WTC11 (cell line): Measurements from ENCODE around the gene ZRANB2. TPM values are rescaled to one million over a fixed set of nuclear protein-coding genes. Genes with fewer than 3 reads are reported as not detected.
A peak's percentile ranks its signal among the peaks of the same experiment; 100 is the strongest.

Experiments
- ATAC-seq: fragments of 200-7000 bp; cut with Tn5 transposase; 2 replicates; pipeline ENCODE4 v1.10.0; 2021; ENCODE audit warnings: mild to moderate bottlenecking, moderate library complexity
- CTCF ChIA-PET: fragments of 300-600 bp; sonication (Branson Sonifier 250); formaldehyde crosslinking; loops from one replicate; lab custom pipeline; 2021; ENCODE audit warnings: antibody characterized with exemption; lab: Charles Lee
- POLR2A ChIA-PET: fragments of 350-600 bp; sonication (Branson Sonifier 250); formaldehyde crosslinking; loops from one replicate; lab custom pipeline; 2021; ENCODE audit warnings: antibody characterized with exemption; lab: Charles Lee
- DNase-seq: peaks from one replicate; pipeline ENCODE4 v3.0.0; 2021; ENCODE audit warnings: low spot score
- H3K27ac Mint-ChIP-seq: 2 replicates; pipeline ENCODE4 v1.8.0; 2021; ENCODE audit warnings: mixed read lengths
- H3K27me3 Mint-ChIP-seq: 2 replicates; pipeline ENCODE4 v1.8.0; 2021; ENCODE audit warnings: low read depth, mild to moderate bottlenecking, moderate library complexity, mixed read lengths
- H3K36me3 Mint-ChIP-seq: 2 replicates; pipeline ENCODE4 v1.8.0; 2021; ENCODE audit warnings: mixed read lengths
- H3K4me1 Mint-ChIP-seq: 2 replicates; pipeline ENCODE4 v1.8.0; 2022; ENCODE audit warnings: mixed read lengths
- H3K4me3 Mint-ChIP-seq: 2 replicates; pipeline ENCODE4 v1.8.0; 2021; ENCODE audit warnings: mild to moderate bottlenecking, moderate library complexity, mixed read lengths
- H3K9me3 Mint-ChIP-seq: 2 replicates; pipeline ENCODE4 v1.8.0; 2021; ENCODE audit warnings: mixed read lengths
- ATF2 ChIP-seq: sonication (generic); formaldehyde crosslinking; IDR thresholded peaks from 2 replicates; pipeline ENCODE4 v1.8.1; 2022; ENCODE audit warnings: low read depth, missing genetic modification reagents, borderline replicate concordance
- ATF3 ChIP-seq: sonication (generic); formaldehyde crosslinking; conservative IDR thresholded peaks from 2 replicates; pipeline ENCODE4 v1.8.1; 2022; ENCODE audit warnings: mild to moderate bottlenecking, missing genetic modification reagents
- CREM ChIP-seq: sonication (generic); formaldehyde crosslinking; IDR thresholded peaks from 2 replicates; pipeline ENCODE4 v1.8.1; 2022; ENCODE audit warnings: mild to moderate bottlenecking, missing genetic modification reagents, moderate library complexity
- CTCF ChIP-seq: fragments of 200-600 bp; IDR thresholded peaks from 2 replicates; pipeline ENCODE4 v1.8.0; 2022; ENCODE audit warnings: antibody characterized with exemption
- ERG ChIP-seq: fragments of 250-450 bp; sonication (Bioruptor Pico); IDR thresholded peaks from 2 replicates; pipeline ENCODE4 v1.8.0; 2021; ENCODE audit warnings: mild to moderate bottlenecking
- FOXP1 ChIP-seq: sonication (generic); formaldehyde crosslinking; IDR thresholded peaks from 2 replicates; pipeline ENCODE4 v1.8.0; 2022; ENCODE audit warnings: missing genetic modification reagents, mild to moderate bottlenecking, moderate library complexity, borderline replicate concordance
- GABPB1 ChIP-seq: sonication (generic); formaldehyde crosslinking; IDR thresholded peaks from 2 replicates; pipeline ENCODE4 v1.8.1; 2023; ENCODE audit warnings: mild to moderate bottlenecking, missing genetic modification reagents
- GRHL2 ChIP-seq: fragments of 250-450 bp; sonication (Bioruptor Pico); IDR thresholded peaks from 2 replicates; pipeline ENCODE4 v1.8.0; 2022; ENCODE audit warnings: mild to moderate bottlenecking, moderate library complexity; ENCODE audit not compliant: insufficient replicate concordance, severe bottlenecking
- JAZF1 ChIP-seq: fragments of 250-450 bp; sonication (Bioruptor Pico); IDR thresholded peaks from 2 replicates; pipeline ENCODE4 v1.9.0; 2021; ENCODE audit warnings: moderate library complexity, mild to moderate bottlenecking, inconsistent platforms
- MYBL2 ChIP-seq: sonication (generic); formaldehyde crosslinking; IDR thresholded peaks from 2 replicates; pipeline ENCODE4 v1.8.1; 2023; ENCODE audit warnings: mild to moderate bottlenecking, moderate library complexity, missing genetic modification reagents
- NFATC4 ChIP-seq: fragments of 250-450 bp; sonication (Bioruptor Pico); IDR thresholded peaks from 2 replicates; pipeline ENCODE4 v1.9.0; 2021; ENCODE audit warnings: mild to moderate bottlenecking
- NR3C1 ChIP-seq: sonication (generic); formaldehyde crosslinking; conservative IDR thresholded peaks from 2 replicates; pipeline ENCODE4 v1.8.1; 2023; ENCODE audit warnings: low read depth, mild to moderate bottlenecking, missing genetic modification reagents
- RELA ChIP-seq: sonication (generic); formaldehyde crosslinking; IDR thresholded peaks from 2 replicates; pipeline ENCODE4 v1.8.1; 2022; ENCODE audit warnings: missing genetic modification reagents, mild to moderate bottlenecking, borderline replicate concordance
- RORB ChIP-seq: fragments of 250-450 bp; sonication (Bioruptor Pico); IDR thresholded peaks from 2 replicates; pipeline ENCODE4 v1.9.0; 2021; ENCODE audit warnings: mild to moderate bottlenecking
- SMAD3 ChIP-seq: sonication (generic); formaldehyde crosslinking; IDR thresholded peaks from 2 replicates; pipeline ENCODE4 v1.8.0; 2022; ENCODE audit warnings: missing genetic modification reagents, mild to moderate bottlenecking, borderline replicate concordance
- SMAD4 ChIP-seq: sonication (generic); formaldehyde crosslinking; IDR thresholded peaks from 2 replicates; pipeline ENCODE4 v1.8.0; 2022; ENCODE audit warnings: mild to moderate bottlenecking, missing genetic modification reagents
- SOX15 ChIP-seq: fragments of 250-450 bp; sonication (Bioruptor Pico); IDR thresholded peaks from 2 replicates; pipeline ENCODE4 v1.9.0; 2021; ENCODE audit warnings: mild to moderate bottlenecking
- TEAD1 ChIP-seq: sonication (generic); formaldehyde crosslinking; IDR thresholded peaks from 2 replicates; pipeline ENCODE4 v1.8.0; 2022; ENCODE audit warnings: mild to moderate bottlenecking, missing genetic modification reagents
- ZBTB43 ChIP-seq: sonication (generic); formaldehyde crosslinking; IDR thresholded peaks from 2 replicates; pipeline ENCODE4 v1.8.1; 2023; ENCODE audit warnings: mild to moderate bottlenecking, missing genetic modification reagents
- ZNF121 ChIP-seq: sonication (generic); formaldehyde crosslinking; IDR thresholded peaks from 2 replicates; pipeline ENCODE4 v1.8.0; 2023; ENCODE audit warnings: missing genetic modification reagents
- total RNA-seq: library from RNA; stranded (reverse); gene quantifications from 3 replicates; pipeline ENCODE4 v1.2.3, GENCODE V29; 2021

Gene ZRANB2
- total RNA-seq, 1 experiment from 2014 or later, result 85.8 TPM

- Mint-ChIP-seq H3K9me3 (no peaks in the 10 kb centered on the region), H3K36me3 (peaks cover 75% of the 10 kb centered on the region), H3K27ac (no peak overlapping the region), H3K4me1 (no peaks in the 10 kb centered on the region), H3K4me3 (no peak overlapping the region), H3K27me3 (no peaks in the 10 kb centered on the region)
- ATAC-seq (no peak), DNase-seq (no peak)
- ChIA-PET CTCF (no interaction called here), POLR2A (interaction anchor here (0.7 kb wide), 1 partner anchor 953 kb away, joined by 4 read pairs; no protein-coding TSS in a partner anchor)
- TF ChIP-seq SMAD4 (no peak), RORB (CRISPR knock-in tag) (no peak), CREM (CRISPR knock-in tag) (no peak), ZNF121 (CRISPR knock-in tag) (no peak), JAZF1 (CRISPR knock-in tag) (no peak), FOXP1 (CRISPR knock-in tag) (no peak), ATF2 (CRISPR knock-in tag) (no peak), NR3C1 (no peak), MYBL2 (CRISPR knock-in tag) (no peak), NFATC4 (CRISPR knock-in tag) (no peak), SOX15 (no peak), ZBTB43 (CRISPR knock-in tag) (no peak), SMAD3 (CRISPR knock-in tag) (no peak)
Observed at GRCh38 chr1:71068325-71069240, 12.3 kb downstream of the ZRANB2 start.

- no peak for DNase-seq
- H3K4me3 Mint-ChIP-seq, result no peak overlapping the region
- no peak for TF ChIP-seq ATF3 (CRISPR knock-in tag)
- TF ChIP-seq ERG (CRISPR knock-in tag), result no peak
- TF ChIP-seq GRHL2 (CRISPR knock-in tag), result no peak
- TF ChIP-seq, all 79 proteins: peak for 0
- ChIA-PET CTCF (interaction anchor here (1.1 kb wide), 1 partner anchor 369 kb away, joined by 4 read pairs; no protein-coding TSS in a partner anchor), POLR2A (interaction anchor here (0.8 kb wide), 1 partner anchor 9 kb away, joined by 3 read pairs; no protein-coding TSS in a partner anchor)
- peaks cover 8% of the 10 kb centered on the region for H3K36me3 Mint-ChIP-seq
- H3K9me3 Mint-ChIP-seq, result no peaks in the 10 kb centered on the region
- no peak overlapping the region for H3K27ac Mint-ChIP-seq
- no peak for ATAC-seq
- H3K4me1 Mint-ChIP-seq, result no peaks in the 10 kb centered on the region
- peaks cover 6% of the 10 kb centered on the region for H3K27me3 Mint-ChIP-seq
Observed at GRCh38 chr1:71054791-71055190, 26.0 kb downstream of the ZRANB2 start.

GRCh38 chr1:71054281-71054731 lies 26.5 kb downstream of the ZRANB2 start:
- peak; percentile 26 for ATAC-seq
- H3K27me3 Mint-ChIP-seq, result peaks cover 10% of the 10 kb centered on the region
- CTCF ChIA-PET, result interaction anchor here (1.1 kb wide), 1 partner anchor 369 kb away, joined by 4 read pairs; no protein-coding TSS in a partner anchor
- H3K27ac Mint-ChIP-seq, result no peak overlapping the region
- no peaks in the 10 kb centered on the region for H3K4me1 Mint-ChIP-seq
- DNase-seq, result no peak
- no peaks in the 10 kb centered on the region for H3K9me3 Mint-ChIP-seq
- peak; percentile 49; the same call in 1 of the 2 replicates for TF ChIP-seq FOXP1 (CRISPR knock-in tag)
- TF ChIP-seq CTCF, result no peak
- no peak for TF ChIP-seq RELA
- TF ChIP-seq TEAD1 (CRISPR knock-in tag), result no peak
- TF ChIP-seq GABPB1, result no peak
- H3K36me3 Mint-ChIP-seq, result peaks cover 6% of the 10 kb centered on the region
- no peak overlapping the region for H3K4me3 Mint-ChIP-seq
- POLR2A ChIA-PET, result interaction anchor here (0.8 kb wide), 1 partner anchor 9 kb away, joined by 3 read pairs; no protein-coding TSS in a partner anchor
